Panc1 (cell line): ENCODE data around the gene EML6. TPM values are rescaled to one million over a fixed set of nuclear protein-coding genes. Genes with fewer than 3 reads are reported as not detected.

Experiments used
- ATAC-seq: fragments of 200-7000 bp; cut with Tn5 transposase; 2 replicates; pipeline ENCODE4 v1.9.1; 2020; ENCODE audit warnings: mild to moderate bottlenecking, moderate library complexity
- BruUV-seq: library from RNA; stranded (reverse); fragments of 400-500 nt; replicated peaks from 2 replicates; lab custom pipeline; 2021; lab: Mats Ljungman, UMichigan
- CTCF ChIA-PET: fragments of 300-600 bp; sonication (Branson Sonifier 250); formaldehyde crosslinking; loops from one replicate; lab custom pipeline; 2022; ENCODE audit warnings: antibody characterized with exemption; lab: Charles Lee
- POLR2A ChIA-PET: fragments of 300-600 bp; sonication (Branson Sonifier 250); formaldehyde crosslinking; loops from one replicate; lab custom pipeline; 2022; ENCODE audit warnings: antibody characterized with exemption; lab: Charles Lee
- DNase-seq: peaks from one replicate; pipeline ENCODE4 v3.0.0-alpha.2; 2010; ENCODE audit warnings: low read depth, low spot score
- H3K27ac ChIP-seq: 2 replicates; pipeline ENCODE4 v1.5.1; 2011; ENCODE audit warnings: mild to moderate bottlenecking, low read length, inconsistent platforms
- H3K27me3 ChIP-seq: fragments of 200-500 bp; sonication (Bioruptor generic); 2 replicates; pipeline ENCODE4 v1.6.0; 2014; ENCODE audit warnings: low read length, inconsistent platforms; ENCODE audit not compliant: control insufficient read depth, insufficient read depth
- H3K36me3 ChIP-seq: fragments of 200-500 bp; sonication (Bioruptor generic); 2 replicates; pipeline ENCODE4 v1.5.1; 2014; ENCODE audit warnings: inconsistent platforms, mild to moderate bottlenecking, low read length, moderate library complexity; ENCODE audit not compliant: control insufficient read depth, insufficient read depth
- H3K4me1 ChIP-seq: 2 replicates; pipeline ENCODE4 v1.5.1; 2011; ENCODE audit warnings: inconsistent platforms, mild to moderate bottlenecking, low read length, moderate library complexity; ENCODE audit not compliant: control insufficient read depth, insufficient read depth
- H3K4me3 ChIP-seq, 2 experiments: 2 replicates each; pipeline ENCODE4 v1.5.1; 2011 to 2012; ENCODE audit warnings: low read depth in 2 of 2, low read length in 2 of 2, mild to moderate bottlenecking in 2 of 2, inconsistent platforms in 1 of 2, moderate library complexity in 1 of 2
- H3K9me3 ChIP-seq: fragments of 200-500 bp; sonication (Bioruptor generic); 2 replicates; pipeline ENCODE4 v1.5.1; 2014; ENCODE audit warnings: low read depth, mild to moderate bottlenecking, inconsistent platforms, low read length, moderate library complexity; ENCODE audit not compliant: control insufficient read depth, insufficient read depth
- CTCF ChIP-seq: fragments of 450-650 bp; IDR thresholded peaks from 2 replicates; pipeline ENCODE4 v1.5.1; 2017; ENCODE audit warnings: mild to moderate bottlenecking
- POLR2AphosphoS5 ChIP-seq: IDR thresholded peaks from 2 replicates; pipeline ENCODE4 v1.6.1; 2012; ENCODE audit warnings: mild to moderate bottlenecking, low read depth, low read length, moderate library complexity
- REST ChIP-seq, 2 experiments: IDR thresholded peaks; 2 replicates each; pipeline ENCODE4 v1.6.1; 2011 to 2012; ENCODE audit warnings: low read depth in 2 of 2, control low read depth in 1 of 2, low read length in 1 of 2, mild to moderate bottlenecking in 1 of 2, moderate library complexity in 1 of 2; ENCODE audit not compliant: insufficient read depth in 1 of 2
- SIN3A ChIP-seq: IDR thresholded peaks from 2 replicates; pipeline ENCODE4 v1.6.1; 2012; ENCODE audit warnings: low read depth, mild to moderate bottlenecking, low read length, moderate library complexity, borderline replicate concordance; ENCODE audit not compliant: insufficient read depth
- TCF7L2 ChIP-seq: IDR thresholded peaks from 2 replicates; pipeline ENCODE4 v1.6.1; 2011; ENCODE audit warnings: mild to moderate bottlenecking, low read depth, low read length, inconsistent platforms
- in situ Hi-C: cut with HindIII; loops from 2 replicates; pipeline ENCODE4 v1.10.0; 2016; ENCODE audit warnings: low sequenced_read_pairs, low pct_unique_long_range_greater_than_20kb
- intact Hi-C: fragments of 100-400 bp; cut with micrococcal nuclease; formaldehyde crosslinking; loops from one replicate; pipeline ENCODE4 v1.10.0; 2022; ENCODE audit not compliant: unreplicated experiment
- total RNA-seq: library from RNA; stranded (reverse); gene quantifications from one replicate; pipeline ENCODE4 v1.2.1, GENCODE V29; 2021; ENCODE audit not compliant: unreplicated experiment

Gene EML6
- total RNA-seq, 1 experiment from 2014 or later = 6.3 TPM

GRCh38 chr2:54783349-54783748 is 59.9 kb downstream of the EML6 start:
- POLR2A ChIA-PET = interaction anchor here (0.6 kb wide), 1 partner anchor 32 kb away, joined by 12 read pairs; no protein-coding TSS in a partner anchor
- Histone ChIP-seq H3K27me3 (no peaks in the 10 kb centered on the region), H3K4me3 (no peak overlapping the region), H3K4me1 (no peaks in the 10 kb centered on the region), H3K36me3 (no peaks in the 10 kb centered on the region), H3K27ac (no peak overlapping the region), H3K9me3 (no peaks in the 10 kb centered on the region)
- DNase-seq (no peak), ATAC-seq (no peak)
- in situ Hi-C loops (no loop called here), intact Hi-C loops (no loop called here)
- CTCF ChIA-PET = no interaction called here
- TF ChIP-seq REST (IDR thresholded peaks at IDR 0.05; ENCODE audit: insufficient read depth in 1 of 2, low read depth in 2 of 2, low read length in 1 of 2) (no peak), TCF7L2 (no peak), SIN3A (no peak), CTCF (no peak), POLR2AphosphoS5 (no peak)
- no TSS peak for BruUV-seq

GRCh38 chr2:54787270-54787669 is 63.8 kb downstream of the EML6 start:
- H3K4me3 ChIP-seq = no peak overlapping the region
- TF ChIP-seq CTCF = no peak
- no peak for TF ChIP-seq REST (IDR thresholded peaks at IDR 0.05; ENCODE audit: insufficient read depth in 1 of 2, low read depth in 2 of 2, low read length in 1 of 2)
- TF ChIP-seq SIN3A = no peak
- no peak for TF ChIP-seq TCF7L2
- TF ChIP-seq POLR2AphosphoS5 = no peak
- no peaks in the 10 kb centered on the region for H3K9me3 ChIP-seq
- BruUV-seq = no TSS peak
- no peaks in the 10 kb centered on the region for H3K36me3 ChIP-seq
- no peak for DNase-seq
- in situ Hi-C loops = no loop called here
- no peak for ATAC-seq
- ChIA-PET CTCF (no interaction called here), POLR2A (no interaction called here)
- intact Hi-C loops = no loop called here
- H3K27me3 ChIP-seq = no peaks in the 10 kb centered on the region
- H3K4me1 ChIP-seq = no peaks in the 10 kb centered on the region
- H3K27ac ChIP-seq = no peak overlapping the region
